ENCODE measurements around the gene UBE2V1. TPM values are rescaled to one million over a fixed set of nuclear protein-coding genes. Genes with fewer than 3 reads are reported as not detected.

The UBE2V1 gene
- total RNA-seq, 1 experiment from 2014 or later, result 119 TPM

- DNase-seq (no peak), ATAC-seq (no peak)
- Histone ChIP-seq H2AFZ (ENCODE audit: low read length) (no peak overlapping the region), H3K9me3 (ENCODE audit: low read length) (no peaks in the 10 kb centered on the region), H3K4me2 (ENCODE audit: low read length) (no peak overlapping the region), H3K79me2 (ENCODE audit: low read length) (peaks cover 7% of the 10 kb centered on the region; the same call in 1 of the 2 replicates), H3K9me2 (replicated peaks; ENCODE audit: low read length) (no peaks in the 10 kb centered on the region), H3K27me3 (ENCODE audit: low read length) (no peaks in the 10 kb centered on the region), H3K4me1 (ENCODE audit: insufficient read depth, low read length) (peaks cover 9% of the 10 kb centered on the region), H3K4me3 (ENCODE audit: low read length) (no peak overlapping the region), H3K36me3 (ENCODE audit: low read depth, low read length) (peaks cover 82% of the 10 kb centered on the region), H4K20me1 (ENCODE audit: low read length) (peaks cover 3% of the 10 kb centered on the region; the same call in 1 of the 2 replicates), H3K9ac (ENCODE audit: low read length) (no peak overlapping the region), H3K27ac (ENCODE audit: low read length) (no peak overlapping the region), H3F3A (ENCODE audit: low read length, unreplicated experiment) (no peaks in the 10 kb centered on the region)
- TF ChIP-seq EZH2 (IDR thresholded peaks at IDR 0.05; ENCODE audit: low read length, unreplicated experiment) (no peak), CTCF (conservative IDR thresholded peaks at IDR 0.05; ENCODE audit: low read depth, low read length) (no peak), EZH2phosphoT487 (IDR thresholded peaks at IDR 0.05; ENCODE audit: borderline replicate concordance, low read length) (no peak)
- CTCF ChIA-PET, result no interaction called here
- intact Hi-C loops (cut with micrococcal nuclease), result no loop called here
- POLR2A ChIA-PET (ENCODE audit: unreplicated experiment), result no interaction called here
- BruUV-seq (replicated peaks), result no TSS peak
Measured at GRCh38 chr20:50127587-50128519, 14.9 kb upstream of the UBE2V1 start.

GRCh38 chr20:50126662-50127061, 13.7 kb upstream of the UBE2V1 start:
- intact Hi-C loops (cut with micrococcal nuclease), result no loop called here
- ChIA-PET POLR2A (ENCODE audit: unreplicated experiment) (no interaction called here), CTCF (interaction anchor here (0.6 kb wide), 1 partner anchor 357 kb away, joined by 3 read pairs; no protein-coding TSS in a partner anchor)
- DNase-seq (no peak), ATAC-seq (peak; percentile 40)
- no TSS peak for BruUV-seq (replicated peaks)
- Histone ChIP-seq H3K27ac (ENCODE audit: low read length) (no peak overlapping the region), H3K79me2 (ENCODE audit: low read length) (no peaks in the 10 kb centered on the region), H2AFZ (ENCODE audit: low read length) (no peak overlapping the region), H3K4me1 (ENCODE audit: insufficient read depth, low read length) (peaks cover 11% of the 10 kb centered on the region), H3K9ac (ENCODE audit: low read length) (no peak overlapping the region), H3K27me3 (ENCODE audit: low read length) (no peaks in the 10 kb centered on the region), H3K36me3 (ENCODE audit: low read depth, low read length) (peaks cover 83% of the 10 kb centered on the region), H4K20me1 (ENCODE audit: low read length) (no peaks in the 10 kb centered on the region), H3K4me2 (ENCODE audit: low read length) (no peak overlapping the region), H3K9me2 (replicated peaks; ENCODE audit: low read length) (no peaks in the 10 kb centered on the region), H3F3A (ENCODE audit: low read length, unreplicated experiment) (no peaks in the 10 kb centered on the region), H3K4me3 (ENCODE audit: low read length) (no peak overlapping the region), H3K9me3 (ENCODE audit: low read length) (no peaks in the 10 kb centered on the region)
- TF ChIP-seq EZH2 (IDR thresholded peaks at IDR 0.05; ENCODE audit: low read length, unreplicated experiment) (no peak), EZH2phosphoT487 (IDR thresholded peaks at IDR 0.05; ENCODE audit: borderline replicate concordance, low read length) (no peak)

GRCh38 chr20:50125279-50125678, 12.3 kb upstream of the UBE2V1 start:
- DNase-seq (no peak), ATAC-seq (no peak)
- no peak overlapping the region for H3K4me2 ChIP-seq (ENCODE audit: low read length)
- H3K27ac ChIP-seq (ENCODE audit: low read length), result no peak overlapping the region
- H3K79me2 ChIP-seq (ENCODE audit: low read length), result no peaks in the 10 kb centered on the region
- no TSS peak for BruUV-seq (replicated peaks)
- peaks cover 18% of the 10 kb centered on the region for H3K4me1 ChIP-seq (ENCODE audit: insufficient read depth, low read length)
- H3F3A ChIP-seq (ENCODE audit: low read length, unreplicated experiment), result no peaks in the 10 kb centered on the region
- H3K27me3 ChIP-seq (ENCODE audit: low read length), result no peaks in the 10 kb centered on the region
- no peak overlapping the region for H3K4me3 ChIP-seq (ENCODE audit: low read length)
- H3K9me3 ChIP-seq (ENCODE audit: low read length), result no peaks in the 10 kb centered on the region
- ChIA-PET POLR2A (ENCODE audit: unreplicated experiment) (no interaction called here), CTCF (no interaction called here)
- no peaks in the 10 kb centered on the region for H4K20me1 ChIP-seq (ENCODE audit: low read length)
- intact Hi-C loops (cut with micrococcal nuclease), result no loop called here
- no peak overlapping the region for H2AFZ ChIP-seq (ENCODE audit: low read length)
- TF ChIP-seq CTCF (conservative IDR thresholded peaks at IDR 0.05; ENCODE audit: low read depth, low read length), result no peak
- TF ChIP-seq EZH2 (IDR thresholded peaks at IDR 0.05; ENCODE audit: low read length, unreplicated experiment), result no peak
- no peak for TF ChIP-seq EZH2phosphoT487 (IDR thresholded peaks at IDR 0.05; ENCODE audit: borderline replicate concordance, low read length)
- H3K36me3 ChIP-seq (ENCODE audit: low read depth, low read length), result peaks cover 72% of the 10 kb centered on the region
- no peak overlapping the region for H3K9ac ChIP-seq (ENCODE audit: low read length)
- no peaks in the 10 kb centered on the region for H3K9me2 ChIP-seq (replicated peaks; ENCODE audit: low read length)
